ENCODE measurements around the gene PDCD6IP.

GRCh38 chr3:33909547-33909946 lies 111.1 kb downstream of the PDCD6IP start:
- no peak for TF ChIP-seq ZNF274 (IDR thresholded peaks at IDR 0.05; ENCODE audit: low read depth, low read length)
- TF ChIP-seq YY1 (IDR thresholded peaks at IDR 0.05; ENCODE audit: insufficient read depth, insufficient read length): no peak
- no peak for TF ChIP-seq SUZ12 (IDR thresholded peaks at IDR 0.05; ENCODE audit: extremely low read depth, insufficient read depth, insufficient read length)

All from NT2/D1 (cell line).